ENCODE measurements around the gene NFU1.

Gene NFU1

DNA sequence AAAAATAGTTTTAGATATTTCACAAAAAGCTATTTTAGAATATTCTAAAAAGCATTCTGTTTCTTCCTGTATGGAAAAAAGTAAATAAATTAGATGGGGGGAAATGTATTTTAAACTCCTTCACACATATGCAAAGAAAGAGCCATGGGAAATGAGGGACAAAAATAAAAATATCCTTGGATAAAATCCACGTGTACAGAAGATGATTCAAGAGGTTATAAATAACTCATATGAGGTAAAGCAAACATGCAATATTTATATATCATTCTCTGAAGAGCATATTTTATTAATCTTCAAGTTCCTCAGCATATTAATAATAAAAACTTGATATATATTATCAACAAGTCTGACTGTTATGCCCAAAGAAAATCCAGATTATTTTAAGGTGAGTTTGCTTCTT lies 41.4 kb downstream of the NFU1 start:
- Histone ChIP-seq H3K9me3 (ENCODE audit: control insufficient read depth, insufficient read depth, low read depth, low read length) (no peaks in the 10 kb centered on the region), H3K4me1 (ENCODE audit: control insufficient read depth, insufficient read depth, low read length) (no peaks in the 10 kb centered on the region), H3K36me3 (ENCODE audit: control insufficient read depth in 2 of 2, insufficient read depth in 1 of 2, low read length in 2 of 2) (peaks cover 17 to 36% of the 10 kb centered on the region in 2 experiments; a peak in 2 of 3 replicates), H3K27ac (ENCODE audit: extremely low read depth, low read depth, low read length) (no peak overlapping the region), H3K4me3 (ENCODE audit: low read depth, low read length) (no peak overlapping the region)
- no peak for TF ChIP-seq ZNF529 (tag by site-specific recombination; IDR thresholded peaks at IDR 0.05; ENCODE audit: insufficient replicate concordance)
- TF ChIP-seq ZBTB17 (tag by site-specific recombination; IDR thresholded peaks at IDR 0.05), result no peak
- TF ChIP-seq OSR2 (tag by site-specific recombination; IDR thresholded peaks at IDR 0.05), result no peak
- TF ChIP-seq IKZF3 (tag by site-specific recombination; IDR thresholded peaks at IDR 0.05), result no peak
- TF ChIP-seq, protein P1, sequence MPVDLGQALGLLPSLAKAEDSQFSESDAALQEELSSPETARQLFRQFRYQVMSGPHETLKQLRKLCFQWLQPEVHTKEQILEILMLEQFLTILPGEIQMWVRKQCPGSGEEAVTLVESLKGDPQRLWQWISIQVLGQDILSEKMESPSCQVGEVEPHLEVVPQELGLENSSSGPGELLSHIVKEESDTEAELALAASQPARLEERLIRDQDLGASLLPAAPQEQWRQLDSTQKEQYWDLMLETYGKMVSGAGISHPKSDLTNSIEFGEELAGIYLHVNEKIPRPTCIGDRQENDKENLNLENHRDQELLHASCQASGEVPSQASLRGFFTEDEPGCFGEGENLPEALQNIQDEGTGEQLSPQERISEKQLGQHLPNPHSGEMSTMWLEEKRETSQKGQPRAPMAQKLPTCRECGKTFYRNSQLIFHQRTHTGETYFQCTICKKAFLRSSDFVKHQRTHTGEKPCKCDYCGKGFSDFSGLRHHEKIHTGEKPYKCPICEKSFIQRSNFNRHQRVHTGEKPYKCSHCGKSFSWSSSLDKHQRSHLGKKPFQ (tag by site-specific recombination; IDR thresholded peaks at IDR 0.05), result no peak
- TF ChIP-seq, protein P2, sequence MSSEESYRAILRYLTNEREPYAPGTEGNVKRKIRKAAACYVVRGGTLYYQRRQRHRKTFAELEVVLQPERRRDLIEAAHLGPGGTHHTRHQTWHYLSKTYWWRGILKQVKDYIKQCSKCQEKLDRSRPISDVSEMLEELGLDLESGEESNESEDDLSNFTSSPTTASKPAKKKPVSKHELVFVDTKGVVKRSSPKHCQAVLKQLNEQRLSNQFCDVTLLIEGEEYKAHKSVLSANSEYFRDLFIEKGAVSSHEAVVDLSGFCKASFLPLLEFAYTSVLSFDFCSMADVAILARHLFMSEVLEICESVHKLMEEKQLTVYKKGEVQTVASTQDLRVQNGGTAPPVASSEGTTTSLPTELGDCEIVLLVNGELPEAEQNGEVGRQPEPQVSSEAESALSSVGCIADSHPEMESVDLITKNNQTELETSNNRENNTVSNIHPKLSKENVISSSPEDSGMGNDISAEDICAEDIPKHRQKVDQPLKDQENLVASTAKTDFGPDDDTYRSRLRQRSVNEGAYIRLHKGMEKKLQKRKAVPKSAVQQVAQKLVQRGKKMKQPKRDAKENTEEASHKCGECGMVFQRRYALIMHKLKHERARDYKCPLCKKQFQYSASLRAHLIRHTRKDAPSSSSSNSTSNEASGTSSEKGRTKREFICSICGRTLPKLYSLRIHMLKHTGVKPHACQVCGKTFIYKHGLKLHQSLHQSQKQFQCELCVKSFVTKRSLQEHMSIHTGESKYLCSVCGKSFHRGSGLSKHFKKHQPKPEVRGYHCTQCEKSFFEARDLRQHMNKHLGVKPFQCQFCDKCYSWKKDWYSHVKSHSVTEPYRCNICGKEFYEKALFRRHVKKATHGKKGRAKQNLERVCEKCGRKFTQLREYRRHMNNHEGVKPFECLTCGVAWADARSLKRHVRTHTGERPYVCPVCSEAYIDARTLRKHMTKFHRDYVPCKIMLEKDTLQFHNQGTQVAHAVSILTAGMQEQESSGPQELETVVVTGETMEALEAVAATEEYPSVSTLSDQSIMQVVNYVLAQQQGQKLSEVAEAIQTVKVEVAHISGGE (tag by site-specific recombination; conservative IDR thresholded peaks at IDR 0.05; ENCODE audit: low read depth), result no peak
- no peak for TF ChIP-seq ZNF791 (tag by site-specific recombination; IDR thresholded peaks at IDR 0.05)
- TF ChIP-seq, protein P3, sequence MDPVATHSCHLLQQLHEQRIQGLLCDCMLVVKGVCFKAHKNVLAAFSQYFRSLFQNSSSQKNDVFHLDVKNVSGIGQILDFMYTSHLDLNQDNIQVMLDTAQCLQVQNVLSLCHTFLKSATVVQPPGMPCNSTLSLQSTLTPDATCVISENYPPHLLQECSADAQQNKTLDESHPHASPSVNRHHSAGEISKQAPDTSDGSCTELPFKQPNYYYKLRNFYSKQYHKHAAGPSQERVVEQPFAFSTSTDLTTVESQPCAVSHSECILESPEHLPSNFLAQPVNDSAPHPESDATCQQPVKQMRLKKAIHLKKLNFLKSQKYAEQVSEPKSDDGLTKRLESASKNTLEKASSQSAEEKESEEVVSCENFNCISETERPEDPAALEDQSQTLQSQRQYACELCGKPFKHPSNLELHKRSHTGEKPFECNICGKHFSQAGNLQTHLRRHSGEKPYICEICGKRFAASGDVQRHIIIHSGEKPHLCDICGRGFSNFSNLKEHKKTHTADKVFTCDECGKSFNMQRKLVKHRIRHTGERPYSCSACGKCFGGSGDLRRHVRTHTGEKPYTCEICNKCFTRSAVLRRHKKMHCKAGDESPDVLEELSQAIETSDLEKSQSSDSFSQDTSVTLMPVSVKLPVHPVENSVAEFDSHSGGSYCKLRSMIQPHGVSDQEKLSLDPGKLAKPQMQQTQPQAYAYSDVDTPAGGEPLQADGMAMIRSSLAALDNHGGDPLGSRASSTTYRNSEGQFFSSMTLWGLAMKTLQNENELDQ (tag by site-specific recombination; IDR thresholded peaks at IDR 0.05; ENCODE audit: low read depth), result no peak
- TF ChIP-seq ZNF544 (tag by site-specific recombination; IDR thresholded peaks at IDR 0.05), result no peak
- TF ChIP-seq ZNF2 (tag by site-specific recombination; IDR thresholded peaks at IDR 0.05), result no peak
- no peak for TF ChIP-seq SCRT2 (tag by site-specific recombination; IDR thresholded peaks at IDR 0.05)
- TF ChIP-seq ZNF658 (tag by site-specific recombination; IDR thresholded peaks at IDR 0.05), result no peak
- TF ChIP-seq, protein P4, sequence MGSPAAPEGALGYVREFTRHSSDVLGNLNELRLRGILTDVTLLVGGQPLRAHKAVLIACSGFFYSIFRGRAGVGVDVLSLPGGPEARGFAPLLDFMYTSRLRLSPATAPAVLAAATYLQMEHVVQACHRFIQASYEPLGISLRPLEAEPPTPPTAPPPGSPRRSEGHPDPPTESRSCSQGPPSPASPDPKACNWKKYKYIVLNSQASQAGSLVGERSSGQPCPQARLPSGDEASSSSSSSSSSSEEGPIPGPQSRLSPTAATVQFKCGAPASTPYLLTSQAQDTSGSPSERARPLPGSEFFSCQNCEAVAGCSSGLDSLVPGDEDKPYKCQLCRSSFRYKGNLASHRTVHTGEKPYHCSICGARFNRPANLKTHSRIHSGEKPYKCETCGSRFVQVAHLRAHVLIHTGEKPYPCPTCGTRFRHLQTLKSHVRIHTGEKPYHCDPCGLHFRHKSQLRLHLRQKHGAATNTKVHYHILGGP (tag by site-specific recombination; IDR thresholded peaks at IDR 0.05), result no peak
- TF ChIP-seq ZNF132 (tag by site-specific recombination; IDR thresholded peaks at IDR 0.05; ENCODE audit: borderline replicate concordance), result no peak
- TF ChIP-seq, protein P5, sequence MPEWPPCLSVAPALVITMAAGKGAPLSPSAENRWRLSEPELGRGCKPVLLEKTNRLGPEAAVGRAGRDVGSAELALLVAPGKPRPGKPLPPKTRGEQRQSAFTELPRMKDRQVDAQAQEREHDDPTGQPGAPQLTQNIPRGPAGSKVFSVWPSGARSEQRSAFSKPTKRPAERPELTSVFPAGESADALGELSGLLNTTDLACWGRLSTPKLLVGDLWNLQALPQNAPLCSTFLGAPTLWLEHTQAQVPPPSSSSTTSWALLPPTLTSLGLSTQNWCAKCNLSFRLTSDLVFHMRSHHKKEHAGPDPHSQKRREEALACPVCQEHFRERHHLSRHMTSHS (tag by site-specific recombination; IDR thresholded peaks at IDR 0.05), result no peak
- no peak for TF ChIP-seq ZNF610 (tag by site-specific recombination; IDR thresholded peaks at IDR 0.05; ENCODE audit: borderline replicate concordance)
- TF ChIP-seq, protein P6, sequence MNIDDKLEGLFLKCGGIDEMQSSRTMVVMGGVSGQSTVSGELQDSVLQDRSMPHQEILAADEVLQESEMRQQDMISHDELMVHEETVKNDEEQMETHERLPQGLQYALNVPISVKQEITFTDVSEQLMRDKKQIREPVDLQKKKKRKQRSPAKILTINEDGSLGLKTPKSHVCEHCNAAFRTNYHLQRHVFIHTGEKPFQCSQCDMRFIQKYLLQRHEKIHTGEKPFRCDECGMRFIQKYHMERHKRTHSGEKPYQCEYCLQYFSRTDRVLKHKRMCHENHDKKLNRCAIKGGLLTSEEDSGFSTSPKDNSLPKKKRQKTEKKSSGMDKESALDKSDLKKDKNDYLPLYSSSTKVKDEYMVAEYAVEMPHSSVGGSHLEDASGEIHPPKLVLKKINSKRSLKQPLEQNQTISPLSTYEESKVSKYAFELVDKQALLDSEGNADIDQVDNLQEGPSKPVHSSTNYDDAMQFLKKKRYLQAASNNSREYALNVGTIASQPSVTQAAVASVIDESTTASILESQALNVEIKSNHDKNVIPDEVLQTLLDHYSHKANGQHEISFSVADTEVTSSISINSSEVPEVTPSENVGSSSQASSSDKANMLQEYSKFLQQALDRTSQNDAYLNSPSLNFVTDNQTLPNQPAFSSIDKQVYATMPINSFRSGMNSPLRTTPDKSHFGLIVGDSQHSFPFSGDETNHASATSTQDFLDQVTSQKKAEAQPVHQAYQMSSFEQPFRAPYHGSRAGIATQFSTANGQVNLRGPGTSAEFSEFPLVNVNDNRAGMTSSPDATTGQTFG (tag by site-specific recombination; IDR thresholded peaks at IDR 0.05; ENCODE audit: borderline replicate concordance), result no peak
- TF ChIP-seq ZNF274 (IDR thresholded peaks at IDR 0.05; ENCODE audit: low read length), result no peak
- no peak for TF ChIP-seq ZNF274 (tag by site-specific recombination; IDR thresholded peaks at IDR 0.05; ENCODE audit: borderline replicate concordance)
- POLR2A ChIA-PET, result interaction anchor here (0.7 kb wide), 1 partner anchor 23 kb away, joined by 5 read pairs; no protein-coding TSS in a partner anchor
- CTCF ChIA-PET, result interaction anchor here (1.8 kb wide), 1 partner anchor 42 kb away, joined by 4 read pairs; the partner anchor contains the start of gene NFU1
